Uterus (tissue), 4 donors: ENCODE results near the gene GHITM. TPM values are rescaled to one million over a fixed set of nuclear protein-coding genes. Genes with fewer than 3 reads are reported as not detected.

Source experiments
- DNase-seq, 2 donors: peaks; one replicate each; pipeline ENCODE4 v3.0.0-alpha.2; 2019 to 2020
- H3K27ac ChIP-seq, 2 donors: fragments of 200-600 bp; sonication (generic); 1 replicate in 1 of 2; 2 replicates in 1 of 2; pipeline ENCODE4 v1.5.1; 2016 to 2018
- H3K27me3 ChIP-seq, 2 donors: fragments of 200-600 bp; sonication (generic); one replicate each; pipeline ENCODE4 v1.5.1; 2018 to 2019; ENCODE audit warnings: control low read depth in 1 of 2
- H3K36me3 ChIP-seq, 2 donors: fragments of 200-600 bp; sonication (generic); one replicate each; pipeline ENCODE4 v1.5.1; 2019; ENCODE audit warnings: control low read depth in 1 of 2
- H3K4me1 ChIP-seq, 2 donors: fragments of 200-600 bp; sonication (generic); one replicate each; pipeline ENCODE4 v1.5.1; 2018 to 2019; ENCODE audit warnings: control low read depth in 1 of 2
- H3K4me3 ChIP-seq, 2 donors: fragments of 200-600 bp; sonication (generic); 1 replicate in 1 of 2; 2 replicates in 1 of 2; pipeline ENCODE4 v1.5.1; 2018 to 2019; ENCODE audit warnings: mild to moderate bottlenecking in 1 of 2
- H3K9me3 ChIP-seq, 2 donors: fragments of 200-600 bp; sonication (generic); one replicate each; pipeline ENCODE4 v1.5.1; 2019; ENCODE audit warnings: control low read depth in 1 of 2
- CTCF ChIP-seq, 4 experiments: fragments of 200-600 bp in 2 of 4; fragments of 450-650 bp in 2 of 4; sonication (generic) in 2 of 4; IDR thresholded peaks; one replicate each; pipeline ENCODE4 v1.5.1; 2016 to 2019; ENCODE audit warnings: antibody characterized with exemption in 4 of 4, mild to moderate bottlenecking in 2 of 4, moderate library complexity in 1 of 4
- POLR2A ChIP-seq, 2 donors: fragments of 450-650 bp; IDR thresholded peaks; one replicate each; pipeline ENCODE4 v1.6.1; 2016; ENCODE audit warnings: antibody characterized with exemption in 2 of 2, mild to moderate bottlenecking in 1 of 2, moderate library complexity in 1 of 2
- intact Hi-C: fragments of 100-400 bp; cut with DNase I; formaldehyde crosslinking; loops from one replicate; pipeline ENCODE4 v1.15.1; 2023; ENCODE audit warnings: low total_unique reads
- total RNA-seq, 4 donors: library from RNA; depleted of rRNA in 3 of 4; stranded (reverse); fragments of >200 nt in 3 of 4; gene quantifications; one replicate each; pipeline versions ENCODE4 v1.1.0 to v1.2.4, GENCODE V29; 2014 to 2023
- donor health status: DM: yes; HTN: yes; CAD: no.

Gene GHITM
- total RNA-seq, 4 donors from 2014 or later, result 83.6 to 141 (median 113) TPM

GRCh38 chr10:84196941-84197340, 57.6 kb downstream of the GHITM start:
- Histone ChIP-seq H3K27ac (no peak overlapping the region), H3K9me3 (no peaks in the 10 kb centered on the region), H3K4me3 (no peak overlapping the region), H3K36me3 (no peaks in the 10 kb centered on the region), H3K4me1 (no peaks in the 10 kb centered on the region), H3K27me3 (peaks cover 0 to 6% of the 10 kb centered on the region in 2 donors)
- DNase-seq, result no peak
- TF ChIP-seq POLR2A (IDR thresholded peaks at IDR 0.05) (no peak), CTCF (IDR thresholded peaks at IDR 0.05) (no peak)
- intact Hi-C loops, result no loop called here

- TF ChIP-seq CTCF (IDR thresholded peaks at IDR 0.05) (no peak), POLR2A (IDR thresholded peaks at IDR 0.05) (no peak)
- peaks cover 0 to 6% of the 10 kb centered on the region in 2 donors for H3K27me3 ChIP-seq
- H3K27ac ChIP-seq, result no peak overlapping the region
- intact Hi-C loops, result no loop called here
- no peak overlapping the region for H3K4me3 ChIP-seq
- DNase-seq, result no peak
- H3K9me3 ChIP-seq, result no peaks in the 10 kb centered on the region
- H3K36me3 ChIP-seq, result no peaks in the 10 kb centered on the region
- H3K4me1 ChIP-seq, result no peaks in the 10 kb centered on the region
Measured at GRCh38 chr10:84197643-84198042, 58.3 kb downstream of the GHITM start.

GRCh38 chr10:84198206-84198915, 59.1 kb downstream of the GHITM start:
- no peak for DNase-seq
- intact Hi-C loops, result no loop called here
- Histone ChIP-seq H3K4me3 (no peak overlapping the region), H3K9me3 (no peaks in the 10 kb centered on the region), H3K36me3 (no peaks in the 10 kb centered on the region), H3K27me3 (peaks cover 0 to 6% of the 10 kb centered on the region in 2 donors), H3K27ac (no peak overlapping the region), H3K4me1 (no peaks in the 10 kb centered on the region)
- no peak for TF ChIP-seq CTCF (IDR thresholded peaks at IDR 0.05)
- TF ChIP-seq POLR2A (IDR thresholded peaks at IDR 0.05), result no peak

- Histone ChIP-seq H3K4me1 (no peaks in the 10 kb centered on the region), H3K4me3 (no peak overlapping the region), H3K27me3 (no peaks in the 10 kb centered on the region), H3K27ac (no peak overlapping the region), H3K9me3 (no peaks in the 10 kb centered on the region), H3K36me3 (no peaks in the 10 kb centered on the region)
- DNase-seq, result no peak
- intact Hi-C loops, result no loop called here
- no peak for TF ChIP-seq POLR2A (IDR thresholded peaks at IDR 0.05)
- TF ChIP-seq CTCF (IDR thresholded peaks at IDR 0.05), result no peak
Measured at GRCh38 chr10:84200537-84201243, 61.4 kb downstream of the GHITM start.

- H3K4me3 ChIP-seq, result no peak overlapping the region
- DNase-seq, result no peak
- no peaks in the 10 kb centered on the region for H3K27me3 ChIP-seq
- no peak overlapping the region for H3K27ac ChIP-seq
- H3K9me3 ChIP-seq, result no peaks in the 10 kb centered on the region
- H3K36me3 ChIP-seq, result no peaks in the 10 kb centered on the region
- intact Hi-C loops, result no loop called here
- no peaks in the 10 kb centered on the region for H3K4me1 ChIP-seq
- no peak for TF ChIP-seq CTCF (IDR thresholded peaks at IDR 0.05)
- no peak for TF ChIP-seq POLR2A (IDR thresholded peaks at IDR 0.05)
Measured at GRCh38 chr10:84201244-84201606, 61.9 kb downstream of the GHITM start.
